GM12801 (cell line): ENCODE results near the gene SCAPER.

Experiments
- TF ChIP-seq, protein P1 (sequence below): IDR thresholded peaks from one replicate; pipeline ENCODE4 v1.5.1; 2011; ENCODE audit warnings: control low read depth; ENCODE audit not compliant: insufficient read length; ENCODE audit errors: extremely low read depth

Gene SCAPER

DNA sequence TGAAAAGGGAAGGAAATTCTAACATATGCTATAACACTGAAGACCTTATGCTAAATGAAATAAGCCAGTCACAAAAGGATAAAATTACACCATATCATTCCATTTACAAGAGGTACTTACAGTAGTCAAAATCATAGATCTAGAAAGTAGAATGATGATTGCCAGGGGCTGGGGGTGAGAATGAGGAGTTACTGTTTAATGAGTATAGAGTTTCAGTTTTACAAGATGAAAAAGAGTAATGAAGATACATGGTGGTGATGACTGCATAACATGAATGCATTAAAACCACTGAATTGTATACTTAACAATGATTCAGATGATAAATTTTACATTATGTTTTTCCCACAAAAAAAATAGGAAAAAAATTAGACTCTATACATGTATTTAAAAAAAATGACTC is 152.6 kb downstream of the SCAPER start:
- TF ChIP-seq, protein P1, sequence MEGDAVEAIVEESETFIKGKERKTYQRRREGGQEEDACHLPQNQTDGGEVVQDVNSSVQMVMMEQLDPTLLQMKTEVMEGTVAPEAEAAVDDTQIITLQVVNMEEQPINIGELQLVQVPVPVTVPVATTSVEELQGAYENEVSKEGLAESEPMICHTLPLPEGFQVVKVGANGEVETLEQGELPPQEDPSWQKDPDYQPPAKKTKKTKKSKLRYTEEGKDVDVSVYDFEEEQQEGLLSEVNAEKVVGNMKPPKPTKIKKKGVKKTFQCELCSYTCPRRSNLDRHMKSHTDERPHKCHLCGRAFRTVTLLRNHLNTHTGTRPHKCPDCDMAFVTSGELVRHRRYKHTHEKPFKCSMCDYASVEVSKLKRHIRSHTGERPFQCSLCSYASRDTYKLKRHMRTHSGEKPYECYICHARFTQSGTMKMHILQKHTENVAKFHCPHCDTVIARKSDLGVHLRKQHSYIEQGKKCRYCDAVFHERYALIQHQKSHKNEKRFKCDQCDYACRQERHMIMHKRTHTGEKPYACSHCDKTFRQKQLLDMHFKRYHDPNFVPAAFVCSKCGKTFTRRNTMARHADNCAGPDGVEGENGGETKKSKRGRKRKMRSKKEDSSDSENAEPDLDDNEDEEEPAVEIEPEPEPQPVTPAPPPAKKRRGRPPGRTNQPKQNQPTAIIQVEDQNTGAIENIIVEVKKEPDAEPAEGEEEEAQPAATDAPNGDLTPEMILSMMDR: no peak

DNA sequence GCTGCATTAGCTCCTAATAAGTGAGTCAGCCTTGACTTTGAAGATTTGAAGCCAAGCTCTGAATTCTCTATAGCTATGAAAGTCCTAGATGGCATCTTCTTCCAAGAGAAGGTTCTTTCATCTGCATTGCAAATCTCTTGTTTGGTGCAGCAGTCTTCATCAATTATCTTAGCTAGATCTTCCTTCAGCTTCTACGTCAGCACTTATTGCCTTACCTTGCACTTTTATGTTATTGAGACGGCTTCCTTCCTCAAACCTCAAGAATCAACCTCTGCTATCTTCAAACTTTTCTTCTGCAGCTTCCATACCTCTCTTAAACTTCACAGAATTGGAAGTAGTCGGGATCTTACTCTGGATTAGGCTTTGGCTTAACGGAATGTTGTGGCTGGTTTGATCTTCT is 167.6 kb downstream of the SCAPER start:
- TF ChIP-seq, protein P1: no peak

DNA sequence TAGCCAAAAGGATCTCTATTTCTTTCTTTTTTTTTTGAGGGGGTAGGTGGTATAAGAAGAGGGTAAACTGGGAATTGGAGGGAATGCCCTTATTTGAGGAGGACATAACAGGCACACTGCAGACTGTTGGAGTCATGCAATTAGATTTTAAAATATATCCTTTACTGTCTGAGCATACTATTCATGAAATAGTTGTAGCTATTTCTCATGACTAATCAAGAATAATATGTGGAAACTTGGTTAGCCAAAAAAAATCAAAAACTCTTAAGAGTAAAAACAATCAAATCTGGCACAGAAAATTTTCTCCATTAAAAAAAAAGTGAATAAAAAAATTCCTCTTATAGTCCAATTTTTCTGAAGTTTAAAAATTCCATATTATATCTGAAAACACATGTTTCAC is 174.9 kb downstream of the SCAPER start:
- TF ChIP-seq, protein P1: no peak

DNA sequence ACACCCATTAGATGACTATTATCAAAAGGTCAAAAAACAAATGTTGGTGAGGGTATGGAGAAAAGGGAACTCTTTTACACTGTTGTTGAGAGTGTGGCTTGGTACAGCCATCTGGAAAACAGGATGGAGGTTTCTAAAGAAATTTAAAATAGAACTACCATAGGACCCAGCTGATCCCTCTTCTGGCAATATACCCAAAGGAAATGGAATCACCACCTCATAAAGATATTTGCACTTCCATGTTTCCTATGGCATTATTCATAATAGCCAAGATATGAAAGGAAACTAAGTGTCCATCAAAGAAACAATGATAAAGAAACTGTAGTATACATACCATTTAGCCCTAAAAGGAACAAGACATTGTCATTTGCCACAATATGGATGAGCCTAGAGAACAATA is 186.3 kb downstream of the SCAPER start:
- TF ChIP-seq, protein P1: no peak

DNA sequence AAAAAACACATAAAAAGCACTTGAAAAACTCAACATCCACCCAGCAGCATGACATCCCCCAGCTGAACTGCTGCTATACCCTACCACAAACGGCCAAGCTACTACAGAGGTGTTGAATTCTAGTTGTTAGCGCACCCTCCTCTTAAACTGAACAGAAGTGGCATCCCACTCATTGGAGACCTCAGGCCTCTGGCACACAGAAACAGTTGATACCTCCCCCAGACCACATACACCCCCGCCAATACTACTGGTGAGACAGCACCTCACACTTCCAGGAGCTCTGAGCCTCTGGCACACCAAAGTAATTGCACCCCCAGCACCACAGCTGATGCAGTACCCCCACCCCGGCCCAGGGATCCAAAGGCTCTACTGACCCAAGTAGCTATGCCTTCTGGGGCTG is 190.2 kb downstream of the SCAPER start:
- TF ChIP-seq, protein P1: no peak

DNA sequence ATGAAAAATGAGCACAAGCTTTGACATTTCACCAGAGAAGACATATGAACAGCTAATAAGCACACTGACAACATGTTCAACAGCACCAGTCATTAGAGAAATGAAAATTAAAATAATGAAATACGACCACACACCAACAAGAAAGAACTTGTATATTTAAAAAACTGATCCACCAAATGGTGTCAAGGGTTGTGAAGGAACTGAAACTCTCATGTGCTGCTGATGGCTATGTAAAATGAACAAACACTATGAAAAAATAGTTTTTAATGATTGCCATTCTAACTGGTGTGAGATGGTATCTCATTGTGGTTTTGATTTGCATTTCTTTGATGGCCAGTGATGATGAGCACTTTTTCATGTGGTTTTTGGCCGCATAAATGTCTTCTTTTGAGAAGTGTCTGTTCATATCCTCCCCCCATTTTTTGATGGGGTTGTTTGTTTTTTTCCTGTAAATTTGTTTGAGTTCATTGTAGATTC is 193.8 kb downstream of the SCAPER start:
- TF ChIP-seq, protein P1: no peak

DNA sequence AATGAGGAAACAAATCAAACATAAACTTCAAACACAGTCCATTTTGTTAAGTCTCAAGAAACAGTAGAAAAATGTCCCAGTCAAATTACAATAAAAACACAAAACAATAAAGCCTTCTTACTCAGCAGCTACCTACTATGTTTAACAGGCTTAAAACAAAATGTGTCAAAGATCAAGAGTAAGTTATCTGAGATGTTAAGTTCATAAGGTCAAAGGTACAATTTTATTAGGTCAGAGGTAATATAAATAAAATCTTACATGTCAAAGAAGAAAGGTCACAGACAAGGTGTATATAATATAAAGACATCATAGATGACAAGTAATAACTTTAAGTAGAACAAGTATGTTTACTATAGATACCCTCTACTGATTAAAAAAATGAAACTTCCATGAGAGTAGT is 208.3 kb downstream of the SCAPER start:
- TF ChIP-seq, protein P1: no peak

DNA sequence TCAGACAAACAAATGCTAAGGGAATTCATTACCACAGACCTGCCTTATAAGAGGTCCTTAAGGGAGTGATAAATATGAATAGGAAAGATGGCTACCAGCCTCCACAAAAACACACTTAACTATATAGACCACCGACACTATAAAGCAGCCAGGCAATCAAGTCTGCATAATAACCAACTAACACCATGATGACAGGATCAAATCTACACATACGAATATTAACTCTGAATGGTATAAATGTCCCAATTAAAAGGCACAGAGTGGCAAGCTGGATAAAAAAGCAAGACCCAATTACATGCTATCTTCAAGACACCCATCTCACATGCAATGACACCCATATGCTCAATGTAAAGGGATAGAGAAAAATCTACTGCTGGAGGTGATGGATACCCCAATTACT is 221.1 kb downstream of the SCAPER start:
- TF ChIP-seq, protein P1: no peak
